Stimulated activated CD4-positive, alpha-beta T cell treated with anti-CD3 and anti-CD28 coated beads, Interleukin-4, amount 100 ng/mL, for 24 hours (primary cell): Measurements from ENCODE around the gene FAM50B.

Experiments
- DNase-seq: peaks from one replicate; pipeline ENCODE4 v3.0.0-alpha.2; 2020

The FAM50B gene

DNA sequence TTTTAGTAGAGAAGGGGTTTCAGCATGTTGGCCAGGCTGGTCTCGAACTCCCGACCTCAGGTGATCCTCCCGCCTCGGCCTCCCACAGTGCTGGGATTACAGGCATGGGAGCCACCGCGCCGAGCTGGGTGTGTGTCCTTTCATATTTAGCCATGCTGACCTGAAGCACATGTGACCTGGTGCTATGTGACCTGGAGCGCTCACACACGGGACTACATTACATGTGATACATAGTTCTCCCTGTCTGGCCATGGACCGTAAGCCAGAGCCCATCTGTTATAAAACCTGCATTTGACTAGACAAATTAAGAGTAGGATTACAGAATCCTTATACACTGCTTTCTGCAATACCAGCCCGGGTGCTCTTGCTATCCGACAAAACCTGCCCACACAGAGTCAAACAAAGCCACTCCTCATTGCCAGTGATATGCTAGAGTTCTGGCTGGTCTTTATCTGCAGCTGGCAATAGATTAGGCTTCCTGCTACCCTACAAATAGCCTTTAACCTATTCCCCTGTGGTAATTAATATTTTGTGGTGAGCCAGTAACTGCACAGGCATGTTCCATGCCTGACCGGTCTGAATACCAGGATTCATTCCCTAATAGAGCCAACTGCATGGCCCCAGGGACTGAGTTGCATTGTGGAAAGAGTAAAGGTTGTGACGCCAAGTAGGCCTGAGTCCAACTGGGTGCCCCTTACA is 26.3 kb upstream of the FAM50B start:
- no peak for DNase-seq

DNA sequence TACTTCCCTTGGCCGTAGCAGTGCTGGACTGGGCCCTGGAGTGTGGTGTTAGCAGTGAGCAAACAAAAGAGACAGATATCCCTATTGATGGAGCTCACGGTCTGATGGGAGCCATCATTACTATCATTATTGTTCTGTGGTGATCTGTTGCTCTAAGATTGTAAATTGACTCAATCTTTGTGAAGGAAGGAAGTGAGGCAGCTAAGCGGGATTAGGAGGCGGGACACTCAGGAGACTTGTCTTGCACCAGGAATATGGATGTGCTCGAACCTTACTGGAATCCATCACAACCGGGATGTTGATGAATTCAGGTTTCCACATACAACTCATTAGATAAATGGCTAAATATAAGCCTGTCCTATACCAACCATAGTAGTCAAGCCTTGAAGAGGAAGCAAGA is 25.5 kb upstream of the FAM50B start:
- no peak for DNase-seq

DNA sequence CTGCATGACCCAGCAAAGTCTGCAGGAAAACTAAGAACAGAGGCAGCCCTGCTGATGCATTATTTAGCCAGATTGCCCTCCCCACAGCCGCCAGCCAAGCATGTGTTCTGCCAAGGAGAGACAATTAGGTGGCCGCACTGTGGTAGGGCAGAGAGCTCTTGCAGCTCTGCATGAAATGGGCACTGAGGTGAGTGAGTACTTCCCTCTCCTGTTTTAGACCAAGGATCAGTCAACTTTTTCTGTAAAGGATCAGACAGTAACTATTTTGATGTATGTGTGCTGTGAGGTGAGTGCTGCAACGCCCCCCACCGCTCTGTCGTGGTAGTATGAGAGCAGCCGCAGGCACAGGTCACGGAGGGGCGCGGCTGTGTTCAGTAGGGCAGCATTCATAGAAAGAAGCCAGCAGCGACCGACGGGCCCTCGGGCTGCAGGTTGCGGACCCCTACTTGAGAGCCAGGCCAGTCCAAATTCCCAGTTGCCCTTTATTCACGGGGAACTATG is 23.8 kb upstream of the FAM50B start:
- no peak for DNase-seq

DNA sequence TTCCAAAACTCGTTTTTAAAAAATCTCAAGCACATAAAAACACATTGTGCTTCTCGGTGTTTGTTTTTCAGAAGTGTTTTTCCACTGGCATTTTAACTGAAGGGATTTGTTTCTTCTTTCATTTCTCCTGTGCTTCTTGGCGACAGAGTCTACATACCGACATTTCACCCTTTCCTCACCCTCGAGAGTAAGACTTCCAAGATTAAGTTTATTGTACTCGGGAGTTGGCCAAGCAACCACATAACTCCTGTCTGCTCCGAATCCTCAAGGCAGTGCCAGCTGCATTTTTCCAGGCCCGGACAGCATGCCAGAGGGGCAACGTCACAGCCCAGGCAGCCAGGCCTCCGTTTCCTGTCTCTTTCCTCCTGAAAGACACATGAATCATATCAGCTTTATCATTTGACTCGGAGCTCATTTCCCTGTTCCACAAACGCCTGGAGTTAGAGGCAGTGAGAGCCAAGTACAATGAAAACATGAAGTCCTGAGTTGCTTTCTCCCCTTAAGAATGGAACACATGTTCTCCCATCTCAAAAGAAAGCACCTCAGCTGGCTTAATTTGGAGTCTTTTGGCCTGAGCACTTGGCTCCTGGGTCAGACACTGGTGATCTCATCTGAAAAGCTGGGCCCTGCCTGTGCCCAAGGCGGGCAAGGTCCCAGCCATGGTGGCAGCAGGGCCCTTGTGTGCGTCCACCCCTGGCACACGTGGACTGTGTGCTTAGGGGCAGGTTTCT is 23.2 kb upstream of the FAM50B start:
- DNase-seq: no peak

DNA sequence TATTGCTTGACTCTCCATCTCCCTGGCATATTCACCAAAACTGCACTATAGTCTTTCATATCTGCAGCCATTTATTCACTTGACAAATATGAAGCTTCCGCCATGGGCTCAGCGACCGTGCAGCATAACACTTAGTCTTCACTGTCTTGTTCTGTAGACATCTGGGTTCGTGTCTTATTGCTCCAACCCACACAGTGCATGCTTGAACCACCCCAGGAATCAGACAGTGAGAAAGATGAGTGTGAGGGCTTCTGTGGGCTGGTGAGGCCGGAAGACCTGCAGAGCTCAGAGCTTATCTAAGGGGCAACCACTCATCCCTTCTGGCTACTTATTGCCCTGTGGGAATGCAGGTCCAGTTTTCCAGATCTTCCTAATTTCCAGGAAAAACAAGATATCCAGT is 19.9 kb upstream of the FAM50B start:
- no peak for DNase-seq

DNA sequence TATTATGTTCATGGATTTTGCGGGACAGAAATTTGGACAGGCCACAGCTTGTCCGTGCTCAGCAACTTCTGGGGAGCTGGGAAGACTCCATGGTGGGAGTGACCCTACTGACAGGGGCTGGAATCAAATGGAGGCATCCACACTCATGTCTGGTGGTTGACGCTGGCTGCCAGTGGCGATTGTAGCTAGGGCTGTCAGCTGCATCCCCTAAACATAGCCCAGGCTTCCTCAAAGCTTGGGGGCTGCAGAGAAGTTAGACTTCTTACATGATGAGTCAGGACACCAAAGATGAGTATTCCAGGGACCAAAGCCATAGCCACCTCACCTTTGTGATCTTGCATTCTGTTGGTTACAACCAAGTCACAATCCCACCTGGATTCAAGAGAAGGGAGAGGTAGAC is 18.4 kb upstream of the FAM50B start:
- DNase-seq: no peak

DNA sequence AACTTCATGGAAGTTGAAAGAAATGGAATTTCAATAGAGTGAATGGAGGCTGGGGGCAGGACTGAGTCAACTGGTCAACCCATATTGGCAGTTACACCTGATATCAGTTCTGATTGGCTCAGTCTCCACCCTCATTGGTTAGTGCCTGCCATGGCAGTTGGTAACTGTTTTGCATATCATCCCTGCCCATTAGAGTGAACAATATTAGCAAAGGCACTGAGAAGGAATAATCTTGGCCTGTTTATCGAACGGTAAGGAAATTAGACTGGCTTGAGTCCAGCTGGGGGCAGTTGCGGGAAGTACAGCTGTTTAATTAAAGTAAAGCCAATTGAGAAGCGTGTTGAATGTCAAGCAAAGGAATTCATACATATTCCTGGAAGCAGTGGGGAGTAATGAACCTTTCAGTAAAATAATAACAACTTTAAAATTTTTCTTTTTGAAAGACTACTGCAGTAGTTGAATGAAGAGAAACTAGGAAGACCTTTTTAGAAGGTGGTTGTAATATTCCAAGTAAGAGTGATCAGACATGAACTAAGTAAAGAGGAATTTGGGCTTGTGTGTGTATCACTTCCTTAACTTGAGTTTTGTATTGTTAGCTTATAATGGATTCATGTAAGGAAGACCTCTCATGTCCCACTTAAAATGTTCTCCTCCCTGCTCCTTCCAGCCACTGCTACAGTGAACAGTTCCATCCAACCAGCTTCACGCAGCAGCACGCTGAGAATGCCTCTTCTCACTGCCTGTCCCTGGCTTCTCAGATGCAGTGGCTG is 17.2 kb upstream of the FAM50B start:
- no peak for DNase-seq

DNA sequence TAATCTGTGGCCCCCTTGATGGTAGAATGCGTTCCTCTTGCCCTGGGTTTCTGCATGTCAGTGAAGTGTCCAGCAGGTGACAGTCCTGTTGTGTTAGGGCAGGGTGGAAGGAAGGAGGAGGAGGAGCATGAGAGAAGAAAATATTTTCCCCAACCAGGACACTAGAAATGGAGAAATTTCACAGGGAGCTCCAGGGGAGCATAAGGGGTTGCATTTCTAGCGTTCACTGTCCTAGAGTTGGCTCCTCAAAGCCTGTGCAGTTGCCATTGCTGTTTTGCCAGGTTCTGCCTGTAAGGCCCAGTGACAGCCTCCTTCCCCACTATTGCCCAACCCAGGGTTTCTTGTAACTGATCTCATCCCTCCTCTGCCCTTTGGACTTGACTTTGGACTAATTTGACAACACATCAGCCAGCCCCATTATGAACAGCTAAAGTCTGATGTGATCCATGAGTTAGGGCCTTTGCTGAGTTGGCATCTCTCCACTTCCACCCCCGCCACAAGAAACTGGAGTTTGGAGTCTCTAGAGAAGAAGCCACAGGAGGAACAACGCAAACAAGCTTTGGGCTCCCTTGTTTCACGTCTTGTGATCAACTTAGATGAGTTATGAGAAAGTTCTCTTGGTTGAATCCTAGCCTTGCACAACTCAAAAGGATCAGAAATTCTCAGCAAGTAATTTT is 14.0 kb upstream of the FAM50B start:
- no peak for DNase-seq

DNA sequence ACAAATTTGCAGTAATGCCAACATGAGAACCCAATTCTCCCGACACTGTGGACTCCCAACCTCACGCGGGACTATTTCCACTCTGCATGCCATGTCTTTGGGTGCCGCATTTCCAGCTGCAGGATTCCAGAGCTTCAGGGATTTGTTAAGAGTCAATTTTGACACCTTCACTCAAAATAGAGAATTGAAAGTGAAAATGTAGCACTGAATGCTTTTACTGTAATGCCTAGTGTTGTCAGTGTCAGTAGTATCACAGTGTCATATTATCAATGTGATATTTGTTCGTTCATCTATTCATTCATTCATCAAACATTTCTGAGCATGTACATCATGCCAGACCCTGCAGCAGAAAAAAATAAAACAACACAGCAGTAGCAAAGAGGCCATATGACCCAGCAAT is 13.4 kb upstream of the FAM50B start:
- no peak for DNase-seq

DNA sequence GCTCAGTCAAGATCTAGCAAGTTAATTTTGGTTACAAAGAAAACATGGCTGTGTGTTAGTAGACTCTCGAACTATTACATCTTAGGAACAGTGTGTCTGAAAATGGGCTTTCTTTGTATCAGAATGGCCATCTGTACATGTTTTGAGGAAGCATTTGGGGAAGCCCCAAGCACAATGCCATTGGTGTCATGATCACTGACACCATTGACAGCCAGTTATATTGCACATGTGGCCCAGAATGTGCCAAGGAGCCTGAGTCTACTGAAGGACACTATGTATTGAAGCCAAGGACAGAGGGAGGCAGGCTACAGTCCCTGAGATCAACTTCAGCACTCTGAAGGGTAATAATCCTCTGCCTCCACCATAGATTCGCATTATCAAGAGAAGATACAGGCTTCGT is 12.6 kb upstream of the FAM50B start:
- DNase-seq: no peak

DNA sequence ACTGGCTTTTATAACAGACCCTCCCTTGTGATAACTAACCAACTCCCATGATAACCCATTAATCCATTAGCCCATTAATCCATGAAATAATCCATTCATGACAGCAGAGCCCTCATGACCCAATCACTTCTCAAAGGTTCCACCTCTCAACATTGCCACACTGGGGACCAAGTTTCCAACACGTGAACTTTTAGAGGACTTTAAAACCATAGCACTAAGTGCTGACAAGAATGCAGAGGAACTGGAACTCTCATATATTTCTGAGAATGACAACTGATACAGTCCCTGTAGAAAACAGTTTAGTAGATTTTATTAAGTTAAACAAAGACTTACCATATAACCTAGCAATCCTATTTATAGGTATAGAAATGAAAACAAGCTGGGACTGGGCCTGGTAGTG is 11.4 kb upstream of the FAM50B start:
- no peak for DNase-seq

DNA sequence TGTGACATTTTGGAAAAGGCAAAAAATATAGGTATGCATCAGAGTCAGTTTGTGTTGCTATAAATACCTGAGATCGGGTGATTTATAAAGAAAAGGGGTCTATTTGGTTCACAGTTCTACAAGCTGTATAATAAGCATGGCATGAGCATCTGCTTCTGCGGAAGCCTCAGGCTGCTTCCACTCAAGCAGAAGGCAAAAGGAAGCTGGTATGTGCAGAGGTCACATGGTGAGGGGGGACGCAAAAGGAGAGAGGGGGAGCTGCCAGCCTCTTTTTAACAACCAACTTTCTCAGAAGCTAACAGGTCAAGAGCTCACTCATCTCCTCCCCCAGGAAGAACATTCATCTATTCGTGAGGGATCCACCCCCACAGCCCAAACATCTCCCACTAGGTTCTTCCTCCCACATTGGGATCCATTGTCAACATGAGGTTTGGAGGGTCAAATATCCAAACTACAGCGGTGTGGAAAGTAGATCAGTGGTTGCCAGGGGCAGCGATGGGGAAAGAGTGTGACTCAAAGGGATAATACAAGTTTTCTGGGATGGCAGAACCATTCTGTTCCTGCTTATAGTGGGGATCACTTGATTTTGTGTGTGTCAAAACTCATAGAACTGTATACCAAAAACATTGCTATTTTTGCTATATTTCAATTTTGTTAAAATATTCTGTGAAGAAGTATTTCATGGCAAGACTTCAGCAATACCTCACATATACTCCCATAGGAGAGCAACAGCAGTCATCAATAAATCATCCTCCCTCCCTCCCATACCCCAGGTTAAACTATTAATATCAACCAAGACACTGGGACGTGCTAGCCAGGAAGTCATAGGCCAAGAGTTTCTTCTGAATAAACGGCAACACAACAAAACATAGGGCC is 9.9 kb upstream of the FAM50B start:
- no peak for DNase-seq

DNA sequence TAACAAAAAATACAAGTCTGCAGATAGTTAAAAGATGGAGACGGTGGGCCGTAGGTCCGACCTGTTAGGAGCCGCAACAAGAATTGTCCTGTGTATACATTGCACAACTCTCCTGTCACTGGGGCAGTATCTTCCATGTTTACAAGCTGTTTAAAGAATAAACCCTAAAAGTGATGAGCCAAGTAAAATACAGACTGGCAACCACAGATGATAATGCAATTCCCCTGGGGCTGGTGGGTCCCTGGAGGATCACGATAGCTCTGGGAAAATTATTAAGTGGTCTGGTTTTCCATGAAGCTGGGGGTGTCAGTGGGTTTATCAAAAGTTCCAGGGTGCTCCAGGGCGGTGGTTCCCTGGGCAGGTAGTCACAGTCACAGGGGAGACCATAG is 8.1 kb upstream of the FAM50B start:
- DNase-seq: no peak

DNA sequence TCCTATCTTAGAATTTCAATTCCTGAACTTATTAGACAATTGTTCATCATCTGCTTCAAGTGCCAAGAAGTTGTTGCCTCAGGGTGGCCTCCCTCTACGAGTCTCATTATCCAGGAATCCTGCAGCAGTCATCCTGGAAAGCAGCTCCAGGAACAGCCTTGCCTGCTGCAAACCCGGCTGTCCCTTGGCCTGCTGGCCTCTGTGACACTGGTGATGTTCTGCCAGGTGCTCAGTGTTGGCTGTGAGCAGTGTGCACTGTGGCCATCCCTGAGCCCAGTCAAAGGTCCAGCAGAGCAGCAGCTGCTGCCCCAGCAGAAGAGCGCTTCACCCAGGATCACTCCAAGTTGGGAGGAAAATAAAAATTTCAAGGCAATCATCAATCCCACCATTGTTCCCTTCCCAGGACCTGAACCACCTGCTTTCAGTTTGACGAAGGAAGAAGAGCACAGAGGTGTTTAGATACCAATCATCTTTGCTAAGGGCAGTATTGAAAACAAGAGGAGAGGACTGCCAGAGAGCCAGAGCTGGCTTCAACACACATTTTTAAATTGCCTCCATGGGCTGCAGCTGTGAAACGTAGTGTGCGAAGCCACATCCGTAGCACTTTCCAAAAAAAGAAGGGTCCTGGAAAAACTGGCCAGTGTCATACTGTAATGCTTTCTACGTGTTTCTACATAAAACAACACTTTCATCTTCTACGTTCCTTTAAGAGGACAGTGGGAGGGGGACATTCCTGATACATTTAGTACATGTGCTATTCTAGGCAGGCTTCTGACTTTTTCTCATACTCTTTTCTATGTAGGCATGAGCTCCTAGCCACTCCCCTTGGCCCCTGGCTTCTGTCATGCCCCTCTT is 7.2 kb upstream of the FAM50B start:
- DNase-seq: no peak

DNA sequence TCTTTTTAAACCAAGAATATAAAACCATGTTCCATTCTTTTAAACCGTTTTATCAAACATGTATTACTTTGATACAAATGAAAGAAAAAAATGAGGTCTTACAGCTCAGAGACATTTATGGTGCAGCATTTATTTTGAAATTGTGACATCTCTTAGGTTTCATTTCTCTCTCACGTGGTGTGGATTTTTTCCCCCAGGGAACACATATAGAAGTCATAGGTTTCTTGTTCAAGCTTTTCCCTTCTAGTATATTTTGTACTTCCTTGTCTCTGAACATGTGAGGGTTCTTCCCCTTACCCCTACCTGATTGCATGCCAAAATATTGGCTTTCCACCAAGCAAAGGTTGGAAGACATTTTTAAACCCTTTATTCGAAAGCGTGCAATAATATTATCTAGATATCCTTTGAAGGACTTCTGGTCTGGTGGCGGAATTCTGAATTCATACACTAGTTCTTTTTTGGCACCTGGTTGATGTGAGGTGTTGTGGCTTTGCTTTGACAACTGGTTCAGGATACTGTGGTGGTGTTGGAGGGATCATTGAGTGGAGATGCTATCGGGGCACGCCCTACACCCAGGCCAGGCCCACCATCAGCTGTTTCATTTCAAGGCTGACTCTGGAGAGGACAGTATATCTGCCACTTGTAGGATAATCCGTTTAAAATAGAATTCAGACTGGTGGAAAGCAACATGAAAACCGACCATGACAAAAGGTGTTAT is 5.6 kb upstream of the FAM50B start:
- DNase-seq: no peak

DNA sequence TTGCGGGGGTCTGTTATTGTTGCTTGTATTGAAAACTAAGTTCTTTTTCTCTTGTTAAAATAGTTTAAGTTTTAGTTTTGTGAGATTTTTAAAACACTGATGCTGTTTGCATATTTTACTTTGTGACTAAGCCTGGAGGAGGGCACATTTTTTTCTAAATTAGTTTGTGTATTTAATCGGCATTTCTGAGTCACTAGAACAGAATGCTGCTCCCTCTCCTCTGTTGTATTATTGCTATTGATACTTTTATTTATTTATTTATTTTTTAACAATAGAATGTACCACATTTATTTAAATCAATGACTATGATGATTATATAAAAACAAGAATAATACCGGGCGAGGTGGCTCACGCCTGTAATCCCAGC is 5.1 kb upstream of the FAM50B start:
- DNase-seq: no peak

DNA sequence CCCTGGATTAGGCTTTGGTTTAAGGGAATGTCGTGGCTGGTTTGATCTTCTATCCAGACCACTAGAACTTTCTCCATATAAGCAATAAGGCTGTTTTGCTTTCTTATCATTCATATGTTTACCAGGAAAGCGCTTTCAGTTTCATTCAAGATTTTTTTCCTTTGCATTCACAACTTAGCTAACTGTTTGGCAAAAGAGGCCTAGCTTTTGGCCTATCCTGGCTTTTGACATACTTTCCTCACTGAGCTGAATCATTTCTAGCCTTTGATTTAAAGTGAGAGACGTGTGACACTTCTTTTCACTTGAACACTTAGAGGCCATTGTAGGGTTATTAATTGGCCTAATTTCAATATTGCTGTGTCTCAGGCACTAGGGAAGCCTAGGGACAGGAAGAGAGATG is 1.7 kb upstream of the FAM50B start:
- no peak for DNase-seq

DNA sequence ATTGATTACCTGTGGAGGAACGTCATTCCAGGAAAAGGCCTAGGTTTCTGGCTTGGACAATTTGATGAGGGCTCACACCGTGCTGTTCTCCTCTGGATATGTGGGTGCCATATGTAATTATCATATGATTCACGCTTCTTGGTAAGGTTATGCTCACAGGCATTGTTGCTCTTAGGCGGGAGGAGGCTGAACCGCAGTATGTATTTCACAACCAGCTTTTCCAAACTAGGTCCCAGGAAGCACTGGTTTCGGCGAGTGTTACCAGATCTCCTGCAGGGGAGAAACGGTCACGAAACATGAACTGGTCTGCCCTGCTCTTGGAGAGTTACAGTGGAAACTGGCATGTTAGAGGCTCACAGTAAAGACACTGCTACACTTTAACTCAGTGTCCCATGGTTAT is 793 bp upstream of the FAM50B start:
- no peak for DNase-seq

DNA sequence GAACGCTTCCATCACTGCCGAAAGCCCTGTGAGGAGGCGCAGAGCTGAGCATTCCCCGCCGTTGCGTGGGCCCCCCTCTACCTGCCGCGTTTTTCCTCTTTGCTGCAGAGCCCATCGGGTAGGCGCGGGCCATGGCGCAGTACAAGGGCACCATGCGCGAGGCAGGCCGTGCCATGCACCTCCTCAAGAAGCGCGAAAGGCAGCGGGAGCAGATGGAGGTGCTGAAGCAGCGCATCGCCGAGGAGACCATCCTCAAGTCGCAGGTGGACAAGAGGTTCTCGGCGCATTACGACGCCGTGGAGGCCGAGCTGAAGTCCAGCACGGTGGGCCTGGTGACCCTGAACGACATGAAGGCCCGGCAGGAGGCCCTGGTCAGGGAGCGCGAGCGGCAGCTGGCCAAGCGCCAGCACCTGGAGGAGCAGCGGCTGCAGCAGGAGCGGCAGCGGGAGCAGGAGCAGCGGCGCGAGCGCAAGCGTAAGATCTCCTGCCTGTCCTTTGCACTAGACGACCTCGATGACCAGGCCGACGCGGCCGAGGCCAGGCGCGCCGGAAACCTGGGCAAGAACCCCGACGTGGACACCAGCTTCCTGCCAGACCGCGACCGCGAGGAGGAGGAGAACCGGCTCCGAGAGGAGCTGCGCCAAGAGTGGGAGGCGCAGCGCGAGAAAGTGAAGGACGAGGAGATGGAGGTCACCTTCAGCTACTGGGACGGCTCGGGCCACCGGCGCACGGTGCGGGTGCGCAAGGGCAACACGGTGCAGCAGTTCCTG is 693 bp downstream of the FAM50B start:
- no peak for DNase-seq
